Cardiac muscle cell (in vitro differentiated cells and primary cell): ENCODE results near the gene REV1. TPM values are rescaled to one million over a fixed set of nuclear protein-coding genes. Genes with fewer than 3 reads are reported as not detected.
A peak's percentile ranks its signal among the peaks of the same experiment; 100 is the strongest.
"Not testable (repeated sequence)": the region's sequence is repeated elsewhere in the genome, so short reads cannot be mapped to it uniquely, and the experiment has no call there.

ENCODE experiments used
- DNase-seq, 2 donors: peaks; one replicate each; pipeline versions ENCODE4 v3.0.0 to v3.0.0-alpha.2; 2010 to 2017; ENCODE audit warnings: low read depth in 1 of 2, low spot score in 1 of 2
- H3K27ac ChIP-seq: fragments of 200-600 bp; sonication (generic); 2 replicates; pipeline ENCODE4 v1.5.1; 2016
- H3K27me3 ChIP-seq: fragments of 200-600 bp; sonication (generic); 2 replicates; pipeline ENCODE4 v1.6.0; 2016; ENCODE audit warnings: control low read depth
- H3K36me3 ChIP-seq: fragments of 200-600 bp; sonication (generic); 2 replicates; pipeline ENCODE4 v1.5.1; 2016; ENCODE audit warnings: control low read depth
- H3K4me1 ChIP-seq: fragments of 200-600 bp; sonication (generic); 2 replicates; pipeline ENCODE4 v1.8.1; 2017; ENCODE audit warnings: low read depth, mild to moderate bottlenecking, mixed run types
- H3K4me3 ChIP-seq: fragments of 200-600 bp; sonication (generic); 2 replicates; pipeline ENCODE4 v1.5.1; 2016; ENCODE audit warnings: mild to moderate bottlenecking
- H3K9me3 ChIP-seq: fragments of 200-600 bp; sonication (generic); 2 replicates; pipeline ENCODE4 v1.5.1; 2017; ENCODE audit warnings: low read depth, mild to moderate bottlenecking, control low read depth
- polyA plus RNA-seq: library from polyadenylated mRNA; unstranded; fragments of >200 nt; fragmentation: Nextera tagmentation; extraction: Ambion mirVana; gene quantifications from 2 replicates; pipeline ENCODE4 v1.2.1, GENCODE V29; 2016
- total RNA-seq: library from RNA; depleted of rRNA; stranded (reverse); fragments of >200 nt; gene quantifications from 2 replicates; pipeline ENCODE4 v1.2.3, GENCODE V29; 2016
- TF ChIP-seq, protein P1 (sequence below): IDR thresholded peaks from 2 replicates; pipeline ENCODE4 v1.5.1; 2012; ENCODE audit warnings: low read depth, mild to moderate bottlenecking, low read length

Gene REV1
- total and polyA plus RNA-seq, 2 experiments from 2014 or later, result 26.9 to 33.9 TPM

DNA sequence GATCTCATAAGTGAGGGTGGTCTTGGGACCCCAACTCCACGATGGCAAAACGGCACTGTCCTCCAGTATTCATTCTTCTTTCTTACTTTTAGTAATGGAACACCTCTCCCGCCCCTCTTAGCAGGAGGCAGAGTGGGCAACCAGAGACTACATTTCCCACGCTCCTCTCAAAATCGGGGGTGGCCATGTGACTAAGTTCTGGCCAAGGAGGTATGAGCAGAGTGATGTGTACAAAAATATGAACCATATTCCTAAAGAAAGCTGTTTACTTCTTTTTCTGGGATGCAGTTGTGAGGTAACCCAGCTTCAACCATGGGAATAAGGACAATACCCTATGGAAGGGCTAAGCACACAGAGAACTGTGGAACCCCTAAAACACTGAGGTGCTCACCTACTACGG is 12.8 kb downstream of the REV1 start:
- TF ChIP-seq, protein P1, sequence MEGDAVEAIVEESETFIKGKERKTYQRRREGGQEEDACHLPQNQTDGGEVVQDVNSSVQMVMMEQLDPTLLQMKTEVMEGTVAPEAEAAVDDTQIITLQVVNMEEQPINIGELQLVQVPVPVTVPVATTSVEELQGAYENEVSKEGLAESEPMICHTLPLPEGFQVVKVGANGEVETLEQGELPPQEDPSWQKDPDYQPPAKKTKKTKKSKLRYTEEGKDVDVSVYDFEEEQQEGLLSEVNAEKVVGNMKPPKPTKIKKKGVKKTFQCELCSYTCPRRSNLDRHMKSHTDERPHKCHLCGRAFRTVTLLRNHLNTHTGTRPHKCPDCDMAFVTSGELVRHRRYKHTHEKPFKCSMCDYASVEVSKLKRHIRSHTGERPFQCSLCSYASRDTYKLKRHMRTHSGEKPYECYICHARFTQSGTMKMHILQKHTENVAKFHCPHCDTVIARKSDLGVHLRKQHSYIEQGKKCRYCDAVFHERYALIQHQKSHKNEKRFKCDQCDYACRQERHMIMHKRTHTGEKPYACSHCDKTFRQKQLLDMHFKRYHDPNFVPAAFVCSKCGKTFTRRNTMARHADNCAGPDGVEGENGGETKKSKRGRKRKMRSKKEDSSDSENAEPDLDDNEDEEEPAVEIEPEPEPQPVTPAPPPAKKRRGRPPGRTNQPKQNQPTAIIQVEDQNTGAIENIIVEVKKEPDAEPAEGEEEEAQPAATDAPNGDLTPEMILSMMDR, result no peak
- Histone ChIP-seq H3K4me3 (no peak overlapping the region), H3K36me3 (no peaks in the 10 kb centered on the region), H3K27me3 (no peaks in the 10 kb centered on the region), H3K4me1 (peaks cover 9% of the 10 kb centered on the region), H3K27ac (no peak overlapping the region), H3K9me3 (no peaks in the 10 kb centered on the region)
- no peak for DNase-seq

DNA sequence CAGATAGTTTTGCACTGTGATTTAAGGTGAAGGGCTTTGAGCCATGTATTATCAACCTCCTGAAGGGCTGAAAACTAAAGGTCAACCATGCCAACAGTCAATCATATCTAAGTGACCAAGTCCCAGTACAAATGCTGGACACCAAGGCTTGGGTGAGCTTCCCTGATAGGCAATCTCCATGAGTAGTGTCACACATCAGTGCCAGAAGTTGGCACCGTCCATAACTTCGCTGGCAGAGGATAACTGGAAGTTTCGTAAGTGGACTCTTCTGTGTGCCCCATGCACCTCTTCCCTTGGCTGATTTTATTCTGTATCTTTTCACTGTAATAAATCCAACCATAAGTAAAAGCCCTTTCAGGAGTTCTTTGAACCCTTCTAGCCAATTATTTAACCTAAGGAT is 13.2 kb downstream of the REV1 start:
- Histone ChIP-seq H3K27ac (no peak overlapping the region), H3K4me1 (peaks cover 8% of the 10 kb centered on the region), H3K36me3 (no peaks in the 10 kb centered on the region), H3K4me3 (no peak overlapping the region), H3K9me3 (no peaks in the 10 kb centered on the region), H3K27me3 (no peaks in the 10 kb centered on the region)
- TF ChIP-seq, protein P1, result no peak
- DNase-seq, result no peak

DNA sequence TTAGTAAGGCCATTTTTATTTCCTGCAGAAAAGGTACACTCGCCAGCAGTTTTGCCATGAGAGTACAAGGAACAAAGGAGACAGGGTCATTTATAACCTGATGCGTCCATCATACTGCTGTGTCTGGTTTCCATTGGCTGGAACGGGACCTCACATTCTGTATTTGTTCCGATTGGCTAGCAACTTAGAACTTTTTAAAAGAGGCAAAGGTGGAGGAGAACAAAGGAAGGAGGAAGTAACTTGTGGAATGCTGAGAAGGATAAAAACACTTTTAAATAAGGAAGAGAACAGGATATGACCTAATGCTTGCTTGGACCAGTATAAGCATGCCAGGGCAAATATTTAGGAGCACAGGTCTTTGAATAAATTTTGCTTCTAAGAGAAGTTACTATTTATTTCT is 14.7 kb downstream of the REV1 start:
- not testable (repeated sequence) for H3K27ac ChIP-seq, H3K9me3 ChIP-seq, DNase-seq

GRCh38 chr2:99473518-99474083 is 16.2 kb downstream of the REV1 start:
- DNase-seq, result no peak
- Histone ChIP-seq H3K36me3 (no peaks in the 10 kb centered on the region), H3K4me1 (peaks cover 20% of the 10 kb centered on the region), H3K27me3 (no peaks in the 10 kb centered on the region), H3K9me3 (no peaks in the 10 kb centered on the region), H3K27ac (peak overlapping the region; percentile 9), H3K4me3 (no peak overlapping the region)
- TF ChIP-seq, protein P1, result no peak

More for the DNA sequence above, 14.7 kb downstream of the REV1 start:
- not testable (repeated sequence) for H3K4me3 ChIP-seq, H3K27me3 ChIP-seq, H3K36me3 ChIP-seq
- peaks cover 14% of the 10 kb centered on the region for H3K4me1 ChIP-seq

GRCh38 chr2:99472600-99472960 is 17.2 kb downstream of the REV1 start:
- Histone ChIP-seq H3K9me3 (no peaks in the 10 kb centered on the region), H3K4me3 (no peak overlapping the region), H3K27ac (peak overlapping the region; percentile 38), H3K36me3 (no peaks in the 10 kb centered on the region), H3K4me1 (peaks cover 25% of the 10 kb centered on the region), H3K27me3 (no peaks in the 10 kb centered on the region)
- no peak for DNase-seq
- TF ChIP-seq, protein P1, result no peak

- Histone ChIP-seq H3K27ac (peak overlapping the region; percentile 38), H3K4me1 (peaks cover 28% of the 10 kb centered on the region), H3K4me3 (no peak overlapping the region), H3K27me3 (no peaks in the 10 kb centered on the region), H3K9me3 (no peaks in the 10 kb centered on the region), H3K36me3 (no peaks in the 10 kb centered on the region)
- TF ChIP-seq, protein P1, result no peak
- no peak for DNase-seq
Observed at GRCh38 chr2:99471654-99472599, 17.9 kb downstream of the REV1 start.
